AG04449 (cell line): Measurements from ENCODE around the gene TP53AIP1.

Experiments used
- CTCF ChIA-PET: fragments of 350-600 bp; formaldehyde crosslinking; extraction: SDS; loops from one replicate; lab custom pipeline; 2021; ENCODE audit warnings: antibody characterized with exemption; lab: Yijun Ruan, JAX
- POLR2A ChIA-PET: fragments of 400-600, 350-600 bp; formaldehyde crosslinking; extraction: SDS; loops from one replicate; lab custom pipeline; 2020; ENCODE audit warnings: antibody characterized with exemption, inconsistent platforms; lab: Yijun Ruan, JAX
- DNase-seq: peaks from one replicate; pipeline ENCODE4 v3.0.0-alpha.2; 2010; ENCODE audit warnings: low read depth, low spot score
- H3K4me3 ChIP-seq: 2 replicates; pipeline ENCODE4 v1.5.1; 2011; ENCODE audit warnings: low read depth, mild to moderate bottlenecking, control low read depth, low read length
- TF ChIP-seq, protein P1 (sequence below): IDR thresholded peaks from one replicate; pipeline ENCODE4 v1.5.1; 2011; ENCODE audit warnings: mild to moderate bottlenecking, moderate library complexity, low read length, control low read depth, inconsistent platforms; ENCODE audit not compliant: insufficient read depth; ENCODE audit errors: missing control alignments

Gene TP53AIP1

DNA sequence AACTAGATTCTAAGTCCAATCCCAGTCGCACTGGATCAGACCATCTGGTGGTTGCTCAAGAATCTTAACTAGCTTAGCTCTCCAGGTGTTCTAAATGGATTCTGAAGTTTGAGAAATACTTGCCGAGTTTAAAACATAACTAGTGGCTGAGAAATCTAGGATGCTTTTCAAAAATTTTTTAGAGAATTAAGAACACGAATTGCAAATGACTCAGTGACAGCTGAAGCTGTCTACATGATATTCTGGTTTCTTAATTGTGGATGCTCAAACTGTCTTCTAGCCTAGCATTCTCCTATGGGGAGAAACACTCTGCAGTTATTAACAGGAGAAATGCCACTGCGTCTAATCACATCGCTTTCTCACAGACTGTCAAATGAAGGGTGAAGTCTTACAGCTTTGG, 20.2 kb upstream of the TP53AIP1 start:
- ChIA-PET CTCF (interaction anchor here (1.1 to 11.1 kb wide), 2 partner anchors 74 to 791 kb away, joined by 3 to 488 read pairs; partner anchors contain the start of gene KCNJ5), POLR2A (no interaction called here)
- no peak overlapping the region for H3K4me3 ChIP-seq
- DNase-seq = no peak
- TF ChIP-seq, protein P1, sequence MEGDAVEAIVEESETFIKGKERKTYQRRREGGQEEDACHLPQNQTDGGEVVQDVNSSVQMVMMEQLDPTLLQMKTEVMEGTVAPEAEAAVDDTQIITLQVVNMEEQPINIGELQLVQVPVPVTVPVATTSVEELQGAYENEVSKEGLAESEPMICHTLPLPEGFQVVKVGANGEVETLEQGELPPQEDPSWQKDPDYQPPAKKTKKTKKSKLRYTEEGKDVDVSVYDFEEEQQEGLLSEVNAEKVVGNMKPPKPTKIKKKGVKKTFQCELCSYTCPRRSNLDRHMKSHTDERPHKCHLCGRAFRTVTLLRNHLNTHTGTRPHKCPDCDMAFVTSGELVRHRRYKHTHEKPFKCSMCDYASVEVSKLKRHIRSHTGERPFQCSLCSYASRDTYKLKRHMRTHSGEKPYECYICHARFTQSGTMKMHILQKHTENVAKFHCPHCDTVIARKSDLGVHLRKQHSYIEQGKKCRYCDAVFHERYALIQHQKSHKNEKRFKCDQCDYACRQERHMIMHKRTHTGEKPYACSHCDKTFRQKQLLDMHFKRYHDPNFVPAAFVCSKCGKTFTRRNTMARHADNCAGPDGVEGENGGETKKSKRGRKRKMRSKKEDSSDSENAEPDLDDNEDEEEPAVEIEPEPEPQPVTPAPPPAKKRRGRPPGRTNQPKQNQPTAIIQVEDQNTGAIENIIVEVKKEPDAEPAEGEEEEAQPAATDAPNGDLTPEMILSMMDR = no peak

- no peak overlapping the region for H3K4me3 ChIP-seq
- ChIA-PET CTCF (interaction anchor here (1.1 to 11.1 kb wide), 2 partner anchors 73 to 789 kb away, joined by 3 to 488 read pairs; partner anchors contain the start of gene KCNJ5), POLR2A (no interaction called here)
- no peak for DNase-seq
- TF ChIP-seq, protein P1 = no peak
Measured at GRCh38 chr11:128961645-128962044, 19.0 kb upstream of the TP53AIP1 start.

DNA sequence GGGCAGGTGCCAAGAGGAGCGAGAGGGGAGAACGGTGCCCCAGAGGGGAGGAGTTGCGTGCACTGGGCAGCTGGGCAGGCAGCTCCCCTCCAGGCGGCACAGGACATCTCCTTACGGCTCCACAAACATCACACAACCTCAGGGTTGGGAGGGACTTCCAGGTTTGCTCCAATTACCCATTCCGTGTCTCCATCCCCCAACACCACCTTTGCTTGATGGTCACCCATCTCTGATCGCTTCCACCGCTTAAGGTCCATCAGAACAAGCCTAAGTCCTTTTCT, 14.5 kb upstream of the TP53AIP1 start:
- TF ChIP-seq, protein P1 = no peak
- no peak overlapping the region for H3K4me3 ChIP-seq
- ChIA-PET POLR2A (no interaction called here), CTCF (interaction anchor here (0.9 to 11.1 kb wide), 34 partner anchors 9 to 930 kb away, joined by 3 to 488 read pairs (median 7); partner anchors contain the start of genes KCNJ1, KCNJ5 and TP53AIP1)
- DNase-seq = no peak

- ChIA-PET CTCF (interaction anchor here (0.6 to 11.1 kb wide), 46 partner anchors 9 to 934 kb away, joined by 3 to 488 read pairs (median 6); partner anchors contain the start of genes KCNJ1, KCNJ5 and TP53AIP1), POLR2A (no interaction called here)
- H3K4me3 ChIP-seq = no peak overlapping the region
- TF ChIP-seq, protein P1 = peak; percentile 57
- peak; percentile 26 for DNase-seq
Measured at GRCh38 chr11:128956401-128957201, 13.9 kb upstream of the TP53AIP1 start.

DNA sequence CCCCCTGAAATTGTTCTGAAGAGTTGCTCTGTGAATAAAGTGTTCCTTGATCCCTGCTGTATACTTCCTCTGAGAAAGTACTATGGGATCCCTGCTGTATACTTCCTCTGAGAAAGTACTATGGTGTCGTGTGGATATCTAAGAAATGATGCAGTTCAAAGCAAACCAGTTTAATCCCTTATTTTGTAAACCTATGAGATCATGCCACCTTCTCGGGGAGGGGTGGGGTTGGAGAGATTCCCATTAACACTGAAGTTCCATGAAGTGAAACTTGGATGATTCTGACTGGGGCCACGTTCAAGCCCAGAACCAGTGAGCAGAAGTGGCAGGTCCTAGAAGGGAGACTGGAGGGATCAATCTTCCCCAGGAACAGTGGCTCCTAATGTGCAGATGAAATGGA, 13.0 kb upstream of the TP53AIP1 start:
- CTCF ChIA-PET = interaction anchor here (0.7 to 11.1 kb wide), 20 partner anchors 10 to 933 kb away, joined by 4 to 488 read pairs (median 8); partner anchors contain the start of genes KCNJ5 and TP53AIP1
- no peak for DNase-seq
- POLR2A ChIA-PET = no interaction called here
- TF ChIP-seq, protein P1 = no peak
- H3K4me3 ChIP-seq = no peak overlapping the region

DNA sequence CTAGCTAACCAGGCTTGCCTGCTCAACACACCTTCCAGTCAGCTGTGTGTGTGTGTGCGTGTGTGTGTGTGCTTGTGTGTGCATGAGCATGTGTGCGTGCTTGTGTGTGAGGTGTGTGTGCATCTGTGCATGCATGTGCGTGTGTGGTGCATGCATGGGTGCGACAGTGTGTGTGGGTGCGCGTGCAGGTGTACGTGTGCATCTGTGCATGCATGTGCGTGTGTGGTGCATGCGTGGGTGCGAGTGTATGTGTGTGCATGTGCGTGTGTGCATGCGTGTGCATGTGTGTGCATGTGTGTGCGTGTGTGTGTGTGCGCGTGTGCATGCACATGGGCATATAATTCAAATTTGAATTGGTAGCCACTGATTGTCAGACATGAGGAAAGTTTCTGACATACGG, 10.5 kb upstream of the TP53AIP1 start:
- POLR2A ChIA-PET = no interaction called here
- TF ChIP-seq, protein P1 = no peak
- CTCF ChIA-PET = interaction anchor here (1.3 to 11.1 kb wide), 3 partner anchors 45 to 72 kb away, joined by 3 to 488 read pairs (median 12); partner anchors contain the start of gene KCNJ5
- no peak for DNase-seq
- H3K4me3 ChIP-seq = no peak overlapping the region
